NCI-H1436 treated with DMSO at 0.1 percent for 48 hours (cell line): ENCODE measurements around the gene HECW1.
"Not testable (repeated sequence)": the region's sequence is repeated elsewhere in the genome, so short reads cannot be mapped to it uniquely, and the experiment has no call there.

ENCODE experiments used
- DNase-seq: peaks from one replicate; lab custom pipeline; 2025; lab: John Stamatoyannopoulos, UW

The HECW1 gene

DNA sequence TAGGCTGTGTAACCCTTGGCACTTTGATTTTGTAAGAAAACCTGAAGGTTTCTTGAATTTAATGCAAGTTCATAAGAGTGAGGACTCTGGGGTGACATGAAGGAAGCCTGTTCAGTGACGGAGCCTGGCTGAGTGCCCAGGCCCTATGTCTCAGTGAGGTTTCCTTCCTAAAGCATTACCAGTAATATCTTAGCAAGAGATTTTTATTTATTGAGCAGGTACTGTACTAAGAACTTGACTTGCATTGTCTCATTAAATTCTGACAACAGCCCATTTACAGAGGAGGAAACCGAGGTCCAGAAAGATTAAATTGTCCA lies 197.2 kb downstream of the HECW1 start:
- DNase-seq: no peak

DNA sequence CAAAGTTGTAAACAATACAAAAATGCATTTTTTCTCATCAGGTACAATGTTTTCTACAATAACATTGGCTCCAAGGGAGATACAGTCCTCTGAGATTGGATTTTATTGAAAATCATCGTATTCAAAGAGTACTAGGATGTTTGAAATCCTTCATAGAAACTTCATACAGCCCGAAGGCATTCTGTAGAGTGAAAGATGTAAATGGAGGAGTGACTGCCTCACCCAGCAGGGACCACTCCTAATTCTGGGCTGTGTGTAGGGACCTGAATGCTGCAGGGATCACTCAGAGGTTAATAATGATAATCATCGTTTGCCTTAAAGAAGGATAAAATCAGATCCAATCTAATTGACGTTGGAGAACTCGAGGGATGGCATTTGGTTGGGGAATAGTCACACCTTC lies 198.6 kb downstream of the HECW1 start:
- DNase-seq: no peak

DNA sequence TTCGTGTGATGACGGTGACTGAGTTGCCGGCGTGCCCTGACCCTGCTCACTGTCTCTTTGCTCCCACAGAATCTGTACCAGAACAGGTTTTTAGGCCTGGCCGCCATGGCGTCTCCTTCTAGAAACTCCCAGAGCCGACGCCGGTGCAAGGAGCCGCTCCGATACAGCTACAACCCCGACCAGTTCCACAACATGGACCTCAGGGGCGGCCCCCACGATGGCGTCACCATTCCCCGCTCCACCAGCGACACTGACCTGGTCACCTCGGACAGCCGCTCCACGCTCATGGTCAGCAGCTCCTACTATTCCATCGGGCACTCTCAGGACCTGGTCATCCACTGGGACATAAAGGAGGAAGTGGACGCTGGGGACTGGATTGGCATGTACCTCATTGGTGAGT lies 199.2 kb downstream of the HECW1 start:
- no peak for DNase-seq

DNA sequence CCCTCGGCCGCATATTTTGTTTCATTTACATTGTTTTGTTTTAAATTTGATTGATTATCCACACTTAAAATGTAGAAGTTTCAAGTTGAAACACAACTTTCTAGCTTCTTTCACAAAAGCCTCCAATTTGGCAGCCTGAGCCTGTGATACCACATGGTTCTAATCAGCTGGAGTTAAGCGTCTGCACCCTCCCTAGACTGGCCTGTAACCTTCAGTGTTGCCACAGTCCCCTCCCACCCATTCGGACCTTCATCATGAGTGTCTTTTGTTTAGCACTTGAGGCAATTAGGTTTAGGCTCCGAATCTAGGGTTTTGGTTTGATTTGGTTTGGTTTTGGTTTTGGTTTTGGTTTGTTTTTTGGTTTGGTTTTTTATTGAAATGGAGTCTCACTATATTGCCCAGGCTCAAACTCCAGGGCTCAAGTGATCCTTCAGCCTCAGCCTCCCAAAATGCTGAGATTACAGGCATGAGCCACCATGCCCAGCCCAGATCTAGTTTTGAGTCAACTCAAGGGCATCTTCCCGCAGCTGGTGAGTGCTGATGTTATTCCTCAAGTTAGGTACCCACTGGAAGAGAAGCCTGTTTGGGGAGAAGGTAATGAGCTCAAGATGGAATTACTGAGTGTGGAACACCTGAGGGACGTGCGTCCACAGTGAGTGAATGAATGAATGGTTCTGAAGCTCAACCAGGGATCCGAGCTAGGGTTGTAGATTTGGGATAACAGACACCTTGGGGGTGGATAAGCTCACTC lies 201.4 kb downstream of the HECW1 start:
- no peak for DNase-seq

GRCh38 chr7:43314379-43315158 lies 202.1 kb downstream of the HECW1 start:
- no peak for DNase-seq

DNA sequence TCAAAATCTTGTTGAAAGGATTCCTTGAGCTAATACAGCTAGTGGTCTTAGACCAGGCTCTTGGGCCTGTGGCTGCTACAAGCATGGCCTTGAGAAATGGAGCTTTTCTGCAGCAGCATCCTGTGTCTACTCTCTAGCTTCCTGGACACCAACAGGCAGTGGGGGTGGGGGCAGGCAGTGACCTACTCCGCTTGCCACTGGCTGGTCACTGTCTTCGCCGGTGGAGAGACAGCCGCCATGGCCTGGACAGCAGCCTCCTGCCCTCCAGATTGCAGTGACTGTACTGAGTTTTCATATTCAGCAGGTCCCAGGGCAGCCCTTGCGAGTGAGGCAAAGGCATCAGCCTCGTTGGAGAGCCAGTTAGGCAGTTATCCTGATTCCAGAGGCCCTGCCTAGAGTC lies 204.6 kb downstream of the HECW1 start:
- DNase-seq: no peak

DNA sequence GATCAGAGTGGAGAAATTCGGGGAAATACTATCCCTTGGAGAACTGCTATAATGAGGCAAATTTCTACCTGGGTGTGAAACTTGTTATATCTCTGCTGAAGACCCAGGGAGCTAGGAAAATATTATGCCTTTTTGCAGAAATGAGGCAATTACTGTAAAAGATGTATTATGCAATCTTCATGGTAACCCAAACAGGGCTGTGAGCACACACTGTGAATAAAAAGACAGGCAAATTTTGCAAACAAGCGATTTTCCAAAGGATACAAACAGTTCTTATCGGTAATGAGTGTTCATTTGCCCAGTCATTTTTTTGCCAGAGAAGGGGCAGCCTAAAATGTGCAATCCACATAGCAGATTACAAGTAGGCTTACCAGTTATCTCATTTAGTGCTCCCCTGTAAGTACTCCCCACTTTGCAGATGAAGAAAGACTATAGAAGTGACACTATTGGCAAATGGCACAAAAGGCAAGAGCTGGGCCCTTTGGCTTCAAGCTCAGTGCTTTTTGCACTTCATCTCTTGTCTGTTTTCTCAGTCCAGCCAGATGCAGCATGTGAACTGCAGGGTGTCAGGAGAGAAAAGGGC lies 205.8 kb downstream of the HECW1 start:
- no peak for DNase-seq

DNA sequence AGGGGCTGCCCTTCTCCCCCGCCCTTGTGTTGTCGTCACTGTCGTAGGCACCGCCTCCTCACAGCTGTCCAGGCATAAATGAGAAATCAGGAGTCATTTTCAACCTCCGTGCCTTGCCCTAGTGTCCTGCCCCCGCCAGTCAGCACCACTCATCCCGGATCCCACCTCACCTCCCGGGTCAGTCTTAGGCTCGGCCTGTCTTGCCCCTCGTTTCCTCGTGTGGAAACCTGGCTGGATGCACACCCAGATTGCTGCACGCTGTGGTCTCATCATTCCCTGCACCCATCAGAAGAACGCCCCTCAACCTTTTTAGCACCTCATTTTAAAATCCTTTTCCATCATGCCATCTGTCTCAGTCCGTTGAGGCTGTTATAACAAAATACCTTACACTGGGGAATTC lies 213.1 kb downstream of the HECW1 start:
- DNase-seq: no peak

GRCh38 chr7:43328336-43328735 lies 215.9 kb downstream of the HECW1 start:
- no peak for DNase-seq

- DNase-seq: no peak
Measured at GRCh38 chr7:43328785-43329380, 216.4 kb downstream of the HECW1 start.

- no peak for DNase-seq
Measured at GRCh38 chr7:43332193-43332796, 219.8 kb downstream of the HECW1 start.

DNA sequence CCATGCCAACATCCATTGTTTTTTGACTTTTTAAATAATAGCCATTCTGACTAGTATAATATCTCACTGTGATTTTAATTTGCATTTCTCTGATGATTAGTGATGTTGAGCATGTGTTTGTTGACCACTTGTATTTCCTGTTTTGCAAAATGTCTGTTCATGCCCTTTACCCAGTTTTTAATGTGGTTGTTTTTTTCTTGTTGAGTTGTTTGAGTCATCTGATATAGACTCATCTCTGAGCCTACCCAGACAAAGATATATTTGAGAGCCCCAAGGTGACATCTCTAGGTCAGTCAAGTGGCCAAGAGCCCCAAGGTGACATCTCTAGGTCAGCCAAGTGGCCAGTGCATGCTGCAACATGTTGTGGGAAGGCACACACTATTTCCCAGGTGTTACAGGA lies 224.7 kb downstream of the HECW1 start:
- no peak for DNase-seq

DNA sequence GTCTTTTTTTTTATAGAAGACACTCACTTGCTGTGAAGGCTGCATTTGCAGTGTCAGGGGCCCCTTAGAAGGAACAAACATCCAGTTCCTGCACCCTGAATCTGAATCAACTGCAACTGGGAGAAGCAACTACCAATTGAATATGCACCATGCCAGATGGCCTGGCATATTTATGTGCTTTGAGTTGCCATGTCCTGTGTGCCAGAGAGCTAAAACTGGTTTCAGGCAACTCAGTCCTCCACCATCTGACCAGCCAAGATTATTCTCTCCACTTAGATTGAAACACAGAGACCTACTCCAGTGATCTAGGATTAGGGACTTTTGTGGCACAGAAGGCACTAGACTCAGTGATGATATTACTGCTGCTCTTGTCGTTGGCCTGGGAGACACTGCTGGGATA lies 225.4 kb downstream of the HECW1 start:
- DNase-seq: no peak

DNA sequence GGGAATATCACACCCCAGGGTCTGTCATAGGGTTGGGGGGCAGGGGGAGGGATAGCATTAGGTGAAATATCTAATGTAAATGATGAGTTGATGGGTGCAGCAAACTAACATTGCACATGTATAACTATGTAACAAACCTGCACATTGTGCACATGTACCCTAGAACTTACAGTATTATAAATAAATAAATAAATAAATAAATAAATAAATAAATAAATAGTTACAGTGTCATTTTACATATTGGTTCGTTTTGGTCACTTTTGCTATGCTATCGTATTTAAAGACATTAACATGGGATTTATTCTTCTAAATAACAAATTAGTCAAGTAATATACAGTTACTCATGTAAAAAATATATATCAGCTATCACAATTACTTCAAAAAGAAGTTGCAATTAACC lies 228.7 kb downstream of the HECW1 start:
- no peak for DNase-seq

GRCh38 chr7:43343417-43343816 lies 231.0 kb downstream of the HECW1 start:
- not testable (repeated sequence) for DNase-seq

- DNase-seq: not testable (repeated sequence)
Measured at GRCh38 chr7:43345696-43346095, 233.2 kb downstream of the HECW1 start.

GRCh38 chr7:43351683-43352082 lies 239.2 kb downstream of the HECW1 start:
- no peak for DNase-seq

- no peak for DNase-seq
Measured at GRCh38 chr7:43353902-43354301, 241.5 kb downstream of the HECW1 start.

- no peak for DNase-seq
Measured at GRCh38 chr7:43362652-43363034, 250.2 kb downstream of the HECW1 start.

DNA sequence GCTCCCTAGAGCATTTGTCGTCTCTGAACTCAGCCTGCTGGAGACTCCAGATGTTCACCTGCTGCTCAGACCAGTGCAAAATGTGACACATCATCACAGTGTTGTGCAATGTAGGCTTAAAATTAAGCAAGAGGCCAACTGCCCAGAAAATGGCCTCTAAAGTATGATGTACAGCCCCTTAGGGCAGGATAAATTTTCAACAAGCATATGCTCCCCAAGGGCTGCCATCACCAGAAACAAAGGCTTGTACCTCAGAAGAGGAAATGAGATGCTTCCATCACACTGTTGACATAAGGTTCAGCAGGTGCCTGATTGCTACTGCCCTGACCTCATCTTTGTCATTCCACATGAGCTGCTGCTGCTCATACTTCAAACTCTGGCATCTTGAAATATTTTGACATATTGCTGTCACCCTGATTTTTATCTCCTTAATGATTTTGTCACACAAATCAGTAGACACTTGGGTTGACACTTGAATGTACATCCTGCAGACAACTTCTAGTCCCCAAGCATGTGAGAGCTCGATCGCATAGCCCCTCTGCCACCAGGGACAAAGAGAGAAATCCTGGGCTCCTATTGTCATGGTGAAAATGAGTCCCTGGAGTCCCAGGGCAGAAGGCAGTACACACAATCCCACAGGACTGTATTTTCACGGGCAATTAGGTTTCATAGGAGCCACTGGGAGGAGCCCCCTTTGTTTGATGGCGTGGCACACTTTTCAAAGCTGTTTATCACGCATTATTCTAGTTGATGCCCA lies 250.8 kb downstream of the HECW1 start:
- DNase-seq: no peak

DNA sequence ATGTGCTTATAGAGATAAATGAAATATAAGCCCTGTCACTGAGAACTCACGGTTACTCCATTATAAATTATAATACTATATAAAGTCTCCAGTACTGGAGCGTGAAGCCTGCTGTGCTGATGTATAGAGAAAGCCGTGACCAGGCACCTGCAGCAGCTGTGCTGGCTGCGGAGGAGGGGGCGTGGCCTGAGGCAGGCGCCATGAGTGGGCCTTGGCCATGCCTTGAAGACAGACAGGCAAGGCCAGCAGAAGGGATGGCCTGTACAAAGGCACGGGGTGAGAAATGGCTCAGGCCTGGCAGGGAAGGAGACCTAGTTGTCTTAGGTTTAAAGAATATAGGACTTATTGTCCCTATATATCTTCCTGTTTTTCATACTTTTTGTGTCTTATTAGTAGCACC lies 251.9 kb downstream of the HECW1 start:
- DNase-seq: no peak
